H1 (cell line): ENCODE results near the gene JAKMIP2.

Experiments
- ATF3 ChIP-seq: IDR thresholded peaks from 2 replicates; pipeline ENCODE4 v1.6.1; 2011; ENCODE audit warnings: low read depth, mild to moderate bottlenecking, low read length; ENCODE audit not compliant: insufficient read depth
- CTCF ChIP-seq, 3 experiments: IDR thresholded peaks; 1 replicate in 2 of 3; 2 replicates in 1 of 3; pipeline versions ENCODE4 v1.5.1 to v1.6.1; 2011; ENCODE audit warnings: low read length in 3 of 3, mild to moderate bottlenecking in 3 of 3, inconsistent platforms in 2 of 3, low read depth in 1 of 3, moderate library complexity in 1 of 3; ENCODE audit not compliant: insufficient read depth in 1 of 3; ENCODE audit errors: control extremely low read depth in 1 of 3
- GTF2F1 ChIP-seq: IDR thresholded peaks from 2 replicates; pipeline ENCODE4 v1.6.1; 2012; ENCODE audit warnings: low read depth, low read length, improper control_type of control experiment, borderline replicate concordance
- JUN ChIP-seq: IDR thresholded peaks from 2 replicates; pipeline ENCODE4 v1.6.1; 2011; ENCODE audit warnings: low read depth, mild to moderate bottlenecking, improper control_type of control experiment, low read length
- JUND ChIP-seq: IDR thresholded peaks from 2 replicates; pipeline ENCODE4 v1.6.1; 2011; ENCODE audit warnings: mild to moderate bottlenecking, improper control_type of control experiment, low read length
- MAX ChIP-seq: IDR thresholded peaks from 2 replicates; pipeline ENCODE4 v1.6.1; 2012; ENCODE audit warnings: inconsistent platforms
- POLR2A ChIP-seq, 2 experiments: IDR thresholded peaks; 1 replicate in 1 of 2; 2 replicates in 1 of 2; pipeline ENCODE4 v1.6.1; 2011; ENCODE audit warnings: low read depth in 2 of 2, low read length in 2 of 2, mild to moderate bottlenecking in 2 of 2; ENCODE audit errors: control extremely low read depth in 1 of 2
- TEAD4 ChIP-seq: IDR thresholded peaks from 2 replicates; pipeline ENCODE4 v1.6.1; 2012; ENCODE audit warnings: low read depth, low read length, inconsistent platforms, mixed read lengths
- USF2 ChIP-seq: IDR thresholded peaks from 2 replicates; pipeline ENCODE4 v1.6.1; 2011; ENCODE audit warnings: low read length, improper control_type of control experiment

- TF ChIP-seq JUND: no peak
- no peak for TF ChIP-seq JUN
- no peak for TF ChIP-seq CTCF (IDR thresholded peaks at IDR 0.05; ENCODE audit: control extremely low read depth in 1 of 3, insufficient read depth in 1 of 3, low read depth in 1 of 3, low read length in 3 of 3)
- no peak for TF ChIP-seq GTF2F1
- TF ChIP-seq POLR2A (IDR thresholded peaks at IDR 0.05; ENCODE audit: control extremely low read depth in 1 of 2, low read depth in 2 of 2, low read length in 2 of 2): no peak
- TF ChIP-seq ATF3: no peak
- TF ChIP-seq TEAD4: no peak
- TF ChIP-seq USF2: no peak
- TF ChIP-seq MAX: no peak
Measured at GRCh38 chr5:147801461-147801860, 18.9 kb upstream of the JAKMIP2 start.
